ENCODE data around the gene CEP57.
"Not testable (repeated sequence)": the region's sequence is repeated elsewhere in the genome, so short reads cannot be mapped to it uniquely, and the experiment has no call there.

The CEP57 gene

DNA sequence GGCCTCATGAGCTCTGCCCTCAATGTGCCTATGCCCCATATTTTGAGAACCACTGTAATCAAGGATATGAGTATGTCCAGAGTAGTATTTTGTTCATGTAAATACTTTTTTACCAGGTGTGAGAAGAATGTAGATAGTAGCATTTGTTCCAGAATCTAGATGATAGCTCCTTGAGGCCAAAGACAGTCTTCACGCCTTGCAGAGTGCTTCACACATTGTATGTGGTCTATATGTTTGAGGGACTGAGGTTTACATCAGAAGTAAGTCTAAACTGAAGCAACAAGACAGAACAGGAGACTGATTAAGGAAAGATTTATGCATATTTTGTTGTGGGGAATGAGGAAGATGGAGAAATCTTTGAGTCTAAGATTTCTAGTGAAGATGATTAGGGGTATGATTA is 12.5 kb downstream of the CEP57 start:
- Histone ChIP-seq H2AFZ (ENCODE audit: low read depth, low read length) (no peak overlapping the region), H3K79me2 (ENCODE audit: low read length) (no peaks in the 10 kb centered on the region), H3K4me3 (ENCODE audit: low read length) (no peak overlapping the region), H3K27me3 (ENCODE audit: low read depth, low read length) (no peaks in the 10 kb centered on the region), H3K36me3 (replicated peaks; ENCODE audit: low read depth, low read length) (peaks cover 20% of the 10 kb centered on the region), H3K4me2 (ENCODE audit: low read length) (no peak overlapping the region), H4K20me1 (ENCODE audit: insufficient read depth, low read length) (no peaks in the 10 kb centered on the region), H3K9ac (ENCODE audit: low read length) (no peak overlapping the region), H3K4me1 (ENCODE audit: low read length) (no peaks in the 10 kb centered on the region), H3K27ac (ENCODE audit: low read length) (no peak overlapping the region), H3K9me3 (ENCODE audit: insufficient read depth, low read length) (no peaks in the 10 kb centered on the region)
- TF ChIP-seq EZH2phosphoT487 (IDR thresholded peaks at IDR 0.05; ENCODE audit: low read depth), result no peak

DNA sequence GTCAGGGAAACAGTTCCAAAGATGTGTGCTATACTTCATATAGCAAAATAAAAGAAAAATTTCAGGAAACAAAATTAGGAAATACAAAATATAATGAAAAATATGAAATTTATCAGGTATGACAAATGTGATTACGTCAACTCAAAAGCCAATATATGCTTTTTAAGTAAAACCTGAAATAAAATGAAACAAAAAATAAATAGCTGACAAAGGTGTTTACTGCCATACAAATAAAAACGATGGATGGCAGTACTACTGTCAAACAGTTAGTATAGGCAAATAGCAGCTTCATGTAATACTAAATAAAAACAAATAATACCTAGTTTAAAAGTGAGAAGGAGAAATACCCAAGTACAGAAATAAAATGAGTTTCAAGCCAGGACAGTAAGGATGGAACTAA is 13.7 kb downstream of the CEP57 start:
- no peaks in the 10 kb centered on the region for H3K9me3 ChIP-seq (ENCODE audit: insufficient read depth, low read length)
- H3K4me1 ChIP-seq (ENCODE audit: low read length), result no peaks in the 10 kb centered on the region
- TF ChIP-seq EZH2phosphoT487 (IDR thresholded peaks at IDR 0.05; ENCODE audit: low read depth), result no peak
- TF ChIP-seq, protein P1, sequence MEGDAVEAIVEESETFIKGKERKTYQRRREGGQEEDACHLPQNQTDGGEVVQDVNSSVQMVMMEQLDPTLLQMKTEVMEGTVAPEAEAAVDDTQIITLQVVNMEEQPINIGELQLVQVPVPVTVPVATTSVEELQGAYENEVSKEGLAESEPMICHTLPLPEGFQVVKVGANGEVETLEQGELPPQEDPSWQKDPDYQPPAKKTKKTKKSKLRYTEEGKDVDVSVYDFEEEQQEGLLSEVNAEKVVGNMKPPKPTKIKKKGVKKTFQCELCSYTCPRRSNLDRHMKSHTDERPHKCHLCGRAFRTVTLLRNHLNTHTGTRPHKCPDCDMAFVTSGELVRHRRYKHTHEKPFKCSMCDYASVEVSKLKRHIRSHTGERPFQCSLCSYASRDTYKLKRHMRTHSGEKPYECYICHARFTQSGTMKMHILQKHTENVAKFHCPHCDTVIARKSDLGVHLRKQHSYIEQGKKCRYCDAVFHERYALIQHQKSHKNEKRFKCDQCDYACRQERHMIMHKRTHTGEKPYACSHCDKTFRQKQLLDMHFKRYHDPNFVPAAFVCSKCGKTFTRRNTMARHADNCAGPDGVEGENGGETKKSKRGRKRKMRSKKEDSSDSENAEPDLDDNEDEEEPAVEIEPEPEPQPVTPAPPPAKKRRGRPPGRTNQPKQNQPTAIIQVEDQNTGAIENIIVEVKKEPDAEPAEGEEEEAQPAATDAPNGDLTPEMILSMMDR (IDR thresholded peaks at IDR 0.05; ENCODE audit: low read depth, low read length), result no peak
- no peak overlapping the region for H2AFZ ChIP-seq (ENCODE audit: low read depth, low read length)
- H3K27me3 ChIP-seq (ENCODE audit: low read depth, low read length), result no peaks in the 10 kb centered on the region
- no peak overlapping the region for H3K4me3 ChIP-seq (ENCODE audit: low read length)
- H3K27ac ChIP-seq (ENCODE audit: low read length), result no peak overlapping the region
- H4K20me1 ChIP-seq (ENCODE audit: insufficient read depth, low read length), result no peaks in the 10 kb centered on the region
- no peak overlapping the region for H3K4me2 ChIP-seq (ENCODE audit: low read length)
- H3K36me3 ChIP-seq (replicated peaks; ENCODE audit: low read depth, low read length), result peaks cover 20% of the 10 kb centered on the region
- no peaks in the 10 kb centered on the region for H3K79me2 ChIP-seq (ENCODE audit: low read length)
- no peak overlapping the region for H3K9ac ChIP-seq (ENCODE audit: low read length)

DNA sequence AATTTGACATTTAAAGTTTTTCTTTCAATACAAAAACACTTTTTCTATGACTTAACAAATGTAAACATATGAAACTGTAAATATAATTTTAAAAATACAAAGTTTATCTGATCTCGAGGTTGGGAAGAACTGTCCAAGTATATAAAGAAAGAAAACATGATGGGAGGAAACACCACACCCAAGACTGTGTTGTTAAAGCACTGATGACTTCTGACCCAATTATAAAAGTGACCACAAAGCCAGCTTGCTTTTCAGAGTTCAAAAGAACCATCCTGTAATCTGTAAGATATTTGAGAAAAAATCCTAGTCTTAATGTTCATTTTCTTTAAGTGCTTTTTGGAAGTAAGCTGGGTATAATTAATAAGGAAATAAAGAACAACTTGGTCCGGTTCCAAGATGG is 15.6 kb downstream of the CEP57 start:
- Histone ChIP-seq H3K9me3 (ENCODE audit: insufficient read depth, low read length) (no peaks in the 10 kb centered on the region), H3K9ac (ENCODE audit: low read length) (no peak overlapping the region), H3K4me3 (ENCODE audit: low read length) (no peak overlapping the region), H3K4me1 (ENCODE audit: low read length) (no peaks in the 10 kb centered on the region), H3K79me2 (ENCODE audit: low read length) (no peaks in the 10 kb centered on the region), H4K20me1 (ENCODE audit: insufficient read depth, low read length) (no peaks in the 10 kb centered on the region), H3K27ac (ENCODE audit: low read length) (no peak overlapping the region), H2AFZ (ENCODE audit: low read depth, low read length) (no peak overlapping the region), H3K36me3 (replicated peaks; ENCODE audit: low read depth, low read length) (peaks cover 13% of the 10 kb centered on the region), H3K27me3 (ENCODE audit: low read depth, low read length) (no peaks in the 10 kb centered on the region), H3K4me2 (ENCODE audit: low read length) (no peak overlapping the region)
- TF ChIP-seq, protein P1 (IDR thresholded peaks at IDR 0.05; ENCODE audit: low read depth, low read length), result no peak
- no peak for TF ChIP-seq EZH2phosphoT487 (IDR thresholded peaks at IDR 0.05; ENCODE audit: low read depth)

DNA sequence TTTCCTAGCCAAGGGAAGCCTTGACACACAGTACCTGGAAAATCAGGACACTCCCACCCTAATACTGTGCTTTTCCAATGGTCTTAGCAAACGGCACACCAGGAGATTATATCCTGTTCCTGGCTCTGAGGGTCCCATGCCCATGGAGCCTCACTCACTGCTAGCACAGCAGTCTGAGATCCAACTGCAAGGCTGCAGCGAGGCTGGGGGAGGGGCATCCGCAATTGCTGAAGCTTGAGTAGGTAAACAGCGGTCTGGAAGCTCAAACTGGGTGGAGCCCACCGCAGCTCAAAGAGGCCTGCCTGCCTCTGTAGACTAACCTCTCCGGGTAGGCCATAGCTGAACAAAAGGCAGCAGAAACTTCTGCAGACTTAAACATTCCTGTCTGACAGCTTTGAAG is 16.2 kb downstream of the CEP57 start:
- H3K27me3 ChIP-seq (ENCODE audit: low read depth, low read length); H3K4me2 ChIP-seq (ENCODE audit: low read length); H3K36me3 ChIP-seq (replicated peaks; ENCODE audit: low read depth, low read length); H3K4me3 ChIP-seq (ENCODE audit: low read length); H3K9me3 ChIP-seq (ENCODE audit: insufficient read depth, low read length); H3K4me1 ChIP-seq (ENCODE audit: low read length); H3K9ac ChIP-seq (ENCODE audit: low read length); H3K79me2 ChIP-seq (ENCODE audit: low read length); H4K20me1 ChIP-seq (ENCODE audit: insufficient read depth, low read length); H2AFZ ChIP-seq (ENCODE audit: low read depth, low read length); H3K27ac ChIP-seq (ENCODE audit: low read length): not testable (repeated sequence)

DNA sequence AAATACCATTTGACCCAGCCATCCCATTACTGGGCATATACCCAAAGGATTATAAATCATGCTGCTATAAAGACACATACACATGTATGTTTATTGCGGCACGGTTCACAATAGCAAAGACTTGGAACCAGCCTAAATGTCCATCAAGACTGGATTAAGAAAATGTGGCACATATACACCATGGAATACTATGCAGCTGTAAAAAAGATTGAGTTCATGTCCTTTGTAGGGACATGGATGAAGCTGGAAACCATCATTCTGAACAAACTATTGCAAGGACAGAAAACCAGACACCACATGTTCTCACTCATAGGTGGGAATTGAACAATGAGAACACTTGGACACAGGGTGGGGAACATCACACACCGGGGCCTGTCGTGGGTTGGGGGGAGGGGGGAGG is 20.8 kb downstream of the CEP57 start:
- not testable (repeated sequence) for H3K4me3 ChIP-seq (ENCODE audit: low read length); H3K9ac ChIP-seq (ENCODE audit: low read length); H3K4me2 ChIP-seq (ENCODE audit: low read length); H4K20me1 ChIP-seq (ENCODE audit: insufficient read depth, low read length); H3K9me3 ChIP-seq (ENCODE audit: insufficient read depth, low read length); H3K79me2 ChIP-seq (ENCODE audit: low read length); H3K27me3 ChIP-seq (ENCODE audit: low read depth, low read length); H2AFZ ChIP-seq (ENCODE audit: low read depth, low read length); H3K4me1 ChIP-seq (ENCODE audit: low read length); H3K27ac ChIP-seq (ENCODE audit: low read length)
- peaks cover 13% of the 10 kb centered on the region for H3K36me3 ChIP-seq (replicated peaks; ENCODE audit: low read depth, low read length)

All from OCI-LY3 (cell line).